ENCODE data around the gene SORCS2. TPM values are rescaled to one million over a fixed set of nuclear protein-coding genes. Genes with fewer than 3 reads are reported as not detected.

Gene SORCS2
- total and polyA plus RNA-seq, 2 of the 8 experiments (the other 6 are each of a cell fraction or from before 2014, with no cell fraction given) = 0.36 to 1.8 TPM

GRCh38 chr4:7312691-7313090 lies 120.4 kb downstream of the SORCS2 start (continued):
- no peak for TF ChIP-seq YY1 (IDR thresholded peaks at IDR 0.05; ENCODE audit: low read depth, low read length)
